ENCODE results near the gene KRT74.
"Not testable (repeated sequence)": the region's sequence is repeated elsewhere in the genome, so short reads cannot be mapped to it uniquely, and the experiment has no call there.

Gene KRT74

DNA sequence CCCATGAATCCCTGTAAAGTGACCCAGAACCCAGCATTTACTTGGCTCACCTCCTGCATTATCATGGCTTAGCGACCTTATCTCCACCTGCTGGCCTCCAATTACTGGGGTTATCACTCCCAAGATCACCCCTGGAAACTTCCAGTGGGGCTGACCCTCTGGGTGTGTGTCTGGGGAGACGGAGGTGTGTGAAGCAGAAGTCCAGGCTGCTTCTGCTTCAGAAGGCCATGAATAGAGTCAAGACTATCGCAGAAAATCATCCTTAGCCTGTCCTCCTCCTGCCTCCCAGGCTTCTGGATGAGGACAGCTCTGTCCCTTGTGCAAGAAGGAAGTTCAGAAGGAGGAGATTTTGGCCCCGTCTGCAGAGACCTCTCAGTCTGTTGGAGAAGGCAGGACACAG, 28.0 kb upstream of the KRT74 start:
- no peak for DNase-seq

DNA sequence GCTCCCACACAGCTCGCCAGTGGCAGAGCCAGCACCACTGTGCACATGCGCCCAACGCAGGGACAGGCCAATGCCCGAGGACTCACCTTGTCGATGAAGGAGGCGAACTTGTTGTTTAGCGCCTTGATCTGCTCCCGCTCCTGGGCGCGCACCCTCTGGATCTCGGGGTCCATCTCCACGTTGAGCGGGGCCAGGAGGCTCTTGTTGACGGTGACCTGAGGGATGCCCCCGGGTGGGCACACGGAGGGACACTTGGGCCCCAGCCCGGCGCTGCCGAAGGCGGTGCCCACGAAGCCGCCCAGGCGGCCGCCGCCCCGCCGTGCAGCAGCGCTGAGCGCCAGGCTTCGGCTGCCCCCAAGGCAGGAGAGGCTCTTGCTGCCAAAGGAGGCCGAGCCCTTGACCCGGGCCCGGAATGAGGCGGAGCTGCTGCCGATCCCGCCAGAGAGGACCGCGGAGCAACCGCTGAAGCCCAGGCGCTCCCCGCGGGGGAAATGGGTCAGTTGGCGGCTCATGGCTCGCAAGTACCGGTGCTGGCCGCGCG, 27.4 kb upstream of the KRT74 start, which contains the start of gene KRT72:
TSS of gene KRT72 (minus strand) at position 523 of the 541 bp plus-strand sequence. CDS start at position 512, 11 bp downstream.
- no peak for DNase-seq

GRCh38 chr12:52600475-52600874, 26.8 kb upstream of the KRT74 start:
- DNase-seq, result no peak

DNA sequence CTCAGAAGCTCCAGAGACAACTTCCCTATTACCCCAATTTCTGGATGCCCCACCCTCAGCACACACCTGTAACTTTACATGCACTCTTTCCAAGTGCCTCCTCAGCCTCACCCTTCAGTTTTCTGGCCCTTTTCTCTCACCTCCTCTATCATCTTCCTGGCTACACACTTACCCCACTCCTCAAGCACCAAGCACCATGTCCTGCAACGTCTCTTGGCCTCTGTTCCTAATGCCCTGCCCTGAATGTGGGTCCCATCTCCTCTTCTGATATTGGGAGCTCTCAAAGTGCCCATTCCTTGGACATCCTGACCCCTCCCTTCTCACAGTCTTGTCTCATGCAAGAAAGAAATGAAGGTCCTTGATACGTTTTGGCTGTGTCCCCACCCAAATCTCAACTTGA, 26.4 kb upstream of the KRT74 start:
- DNase-seq, result no peak

GRCh38 chr12:52598966-52599365, 25.3 kb upstream of the KRT74 start:
- DNase-seq, result no peak

GRCh38 chr12:52594237-52594636, 20.6 kb upstream of the KRT74 start:
- DNase-seq, result not testable (repeated sequence)

DNA sequence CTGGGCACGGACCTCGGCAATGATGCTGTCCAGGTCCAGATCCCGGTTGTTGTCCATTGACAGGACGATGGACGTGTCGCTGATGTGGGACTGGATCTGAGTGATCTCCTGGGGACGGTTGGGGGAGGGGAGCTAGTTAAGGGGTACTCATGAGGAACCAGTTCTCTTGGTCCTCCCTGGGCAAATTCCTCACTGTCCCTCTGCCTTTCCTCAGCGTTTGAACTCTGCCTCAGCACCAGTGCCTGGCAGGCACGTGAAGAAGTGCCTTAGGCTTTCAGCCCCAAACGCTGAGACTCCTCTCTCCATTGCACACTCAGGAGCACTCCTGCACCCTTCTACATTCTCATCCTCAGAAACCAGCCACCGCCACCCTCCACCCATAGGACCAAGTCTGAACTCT, 17.9 kb upstream of the KRT74 start:
- no peak for DNase-seq

GRCh38 chr12:52590021-52590420, 16.4 kb upstream of the KRT74 start:
- DNase-seq, result no peak

DNA sequence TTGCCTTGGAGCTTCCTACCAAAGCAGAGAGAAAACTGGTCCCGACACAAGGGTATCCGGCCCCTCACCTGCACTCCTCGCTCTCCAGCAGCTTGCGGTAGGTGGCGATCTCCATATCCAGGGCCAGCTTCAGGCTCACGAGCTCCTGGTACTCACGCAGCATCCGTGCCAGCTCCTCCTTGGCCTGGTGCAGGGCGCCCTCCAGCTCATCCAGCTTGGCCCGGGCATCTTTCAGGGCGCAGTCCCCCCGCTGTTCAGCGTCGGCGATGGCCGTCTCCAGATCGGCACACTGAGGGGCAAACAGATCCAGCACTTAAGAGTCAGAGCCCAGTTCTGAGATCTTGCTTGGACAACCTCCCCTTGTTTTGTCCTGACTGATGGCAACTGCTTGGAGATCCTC, 13.9 kb upstream of the KRT74 start:
- no peak for DNase-seq

- peak; percentile 25 for DNase-seq
These were observed 12.3 kb upstream of the KRT74 start for GRCh38 chr12:52585946-52586345.

GRCh38 chr12:52585066-52585465, 11.4 kb upstream of the KRT74 start:
- no peak for DNase-seq

- no peak for DNase-seq
These were observed 10.6 kb upstream of the KRT74 start for GRCh38 chr12:52584156-52584682.

DNA sequence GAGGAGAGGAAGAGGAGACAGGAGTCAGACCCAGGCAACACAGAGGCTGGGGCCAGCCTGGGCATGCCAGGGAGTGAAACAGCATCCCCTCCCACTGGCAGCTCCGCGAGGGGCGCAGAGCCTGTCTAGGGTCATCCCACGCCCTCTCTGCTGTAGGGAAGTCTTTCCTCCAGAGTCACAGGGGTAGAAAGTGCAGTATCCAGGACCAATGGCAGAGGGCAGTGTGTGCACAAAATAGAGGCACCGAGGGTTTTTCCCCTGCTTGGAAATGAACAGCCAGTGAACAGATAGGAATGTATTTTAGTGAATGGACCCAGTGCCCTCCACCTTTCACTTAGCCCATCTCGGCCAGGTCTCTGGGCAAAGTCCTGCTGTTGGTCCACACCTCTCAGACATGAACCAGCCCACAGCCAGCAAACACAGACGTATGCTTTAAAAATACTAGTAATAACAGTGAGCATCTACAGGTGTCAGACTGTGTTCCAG, 9.4 kb upstream of the KRT74 start:
- DNase-seq, result peak; percentile 75

DNA sequence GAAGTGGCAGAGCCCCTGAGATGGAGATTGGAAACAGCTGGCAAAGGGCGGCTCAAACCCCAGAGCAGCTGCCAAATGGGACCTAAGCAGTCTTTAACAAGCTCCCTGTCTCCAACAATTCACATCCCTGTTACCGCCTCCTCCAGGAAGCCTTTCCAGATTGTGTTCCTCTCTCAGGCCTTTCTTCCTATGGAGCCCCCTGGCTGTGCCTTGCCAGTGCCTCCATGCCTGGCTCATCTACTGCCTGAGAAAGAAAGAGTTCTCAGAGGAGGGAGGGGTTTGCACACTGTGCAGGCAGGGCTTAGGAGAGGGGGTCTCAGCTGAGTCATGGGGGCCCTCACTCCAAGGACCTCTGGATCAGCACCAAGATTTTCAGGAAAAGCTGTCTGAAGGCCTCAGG, 8.8 kb upstream of the KRT74 start:
- DNase-seq, result peak; percentile 20

DNA sequence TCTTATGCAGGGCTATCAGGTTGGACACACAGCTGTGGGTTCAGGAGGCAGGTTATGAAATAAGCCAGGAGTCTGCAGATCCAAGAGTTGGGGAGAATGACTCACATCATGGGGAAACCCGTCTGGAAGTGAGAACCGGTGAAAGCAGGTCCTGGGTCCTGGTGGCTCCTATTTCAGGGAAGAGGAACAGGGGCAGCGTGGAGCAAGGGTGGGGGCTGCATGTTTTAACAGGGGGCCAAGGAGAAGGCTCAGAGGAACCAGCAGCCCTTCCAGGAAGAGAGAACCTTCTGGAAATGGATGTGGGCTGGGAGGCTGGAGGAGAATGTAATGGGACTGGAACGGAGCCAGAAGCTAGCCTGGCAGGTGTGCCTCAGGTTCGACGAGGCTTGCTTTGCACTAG, 7.8 kb upstream of the KRT74 start:
- DNase-seq, result no peak

DNA sequence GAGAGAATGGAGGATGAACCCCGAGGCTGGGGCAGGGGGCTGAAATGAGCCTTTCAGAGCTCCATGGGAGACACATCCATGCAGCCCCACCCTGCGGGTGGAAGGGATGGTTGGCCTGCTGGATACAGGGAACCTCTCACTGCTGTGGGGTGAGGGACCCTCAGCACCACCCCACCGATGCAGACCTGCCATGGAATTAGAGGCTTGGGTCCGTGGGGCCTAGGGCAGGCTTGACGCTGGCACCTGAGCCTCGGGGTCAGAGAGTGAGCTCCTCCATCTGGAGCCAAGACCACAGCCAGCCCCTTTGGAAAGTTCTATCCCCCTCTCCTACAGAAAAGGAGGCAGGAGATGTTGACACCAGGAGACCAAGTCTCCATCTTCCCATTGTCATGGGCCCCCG, 7.4 kb upstream of the KRT74 start:
- no peak for DNase-seq

DNA sequence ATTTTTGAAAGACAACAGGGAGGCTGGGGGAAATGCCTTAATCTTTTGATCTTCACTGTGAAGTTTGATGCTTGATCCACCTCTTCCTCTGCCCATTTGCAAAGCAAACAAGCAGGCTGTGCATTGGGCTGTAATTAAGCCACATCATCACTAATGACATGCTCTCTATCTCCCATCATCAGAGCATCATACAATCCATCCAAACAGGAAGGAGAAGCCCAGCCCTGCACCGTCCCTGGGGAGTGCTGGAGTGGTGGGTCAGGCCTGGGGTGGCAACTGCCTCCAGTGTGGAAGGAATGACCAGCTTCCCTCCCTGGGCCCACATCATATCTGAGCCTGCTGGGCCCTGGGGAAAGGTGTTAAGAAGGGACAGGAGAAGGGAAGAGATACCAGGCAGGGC, 6.9 kb upstream of the KRT74 start:
- DNase-seq, result no peak

DNA sequence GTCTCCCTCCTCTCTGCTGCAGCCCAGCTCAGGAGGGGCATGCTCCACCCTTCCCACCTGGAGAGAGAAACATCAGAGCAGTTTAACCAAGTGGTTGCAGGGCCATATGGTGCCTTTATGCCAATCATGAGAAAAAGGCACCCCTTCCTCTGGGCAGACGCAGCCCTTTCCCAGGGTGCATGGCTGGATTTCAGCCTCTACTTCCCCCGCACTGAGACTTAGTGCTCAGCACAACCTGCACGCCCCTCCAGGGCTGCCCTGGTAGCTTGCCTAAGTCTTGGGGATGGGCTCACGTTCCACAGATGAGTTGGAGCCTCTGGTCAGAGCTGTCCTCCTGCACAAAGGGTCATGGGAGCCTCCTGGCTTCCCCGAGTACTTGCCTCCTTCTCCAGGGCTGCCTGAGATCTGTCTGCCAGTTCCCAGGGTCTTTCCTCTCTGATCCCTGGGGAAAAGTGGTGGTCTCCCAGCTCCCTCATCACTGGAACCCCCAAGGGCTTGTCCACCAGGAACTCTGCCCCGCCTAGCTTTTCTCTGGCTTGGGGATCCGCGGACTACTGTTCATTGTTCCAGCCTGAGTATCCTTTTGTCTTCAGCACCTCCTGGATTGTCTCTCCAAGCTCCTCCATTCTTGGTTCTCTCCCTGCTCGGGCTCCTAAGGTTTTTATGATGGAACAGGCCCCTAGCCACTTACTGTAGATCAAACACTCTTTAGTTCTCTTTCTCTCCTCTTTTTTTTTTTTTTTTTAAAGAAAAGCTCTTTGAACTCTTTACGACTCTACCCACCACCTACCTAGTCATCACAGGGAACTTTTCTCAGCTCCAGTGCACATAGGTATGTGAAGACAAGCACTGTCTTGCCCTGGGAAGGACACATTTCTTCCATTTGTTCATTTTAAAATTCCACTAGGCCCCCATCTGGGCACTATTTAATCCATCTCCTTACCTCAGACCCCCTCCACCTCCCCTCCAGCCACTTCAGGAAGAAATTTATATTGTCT, 6.1 kb upstream of the KRT74 start:
- DNase-seq, result no peak

DNA sequence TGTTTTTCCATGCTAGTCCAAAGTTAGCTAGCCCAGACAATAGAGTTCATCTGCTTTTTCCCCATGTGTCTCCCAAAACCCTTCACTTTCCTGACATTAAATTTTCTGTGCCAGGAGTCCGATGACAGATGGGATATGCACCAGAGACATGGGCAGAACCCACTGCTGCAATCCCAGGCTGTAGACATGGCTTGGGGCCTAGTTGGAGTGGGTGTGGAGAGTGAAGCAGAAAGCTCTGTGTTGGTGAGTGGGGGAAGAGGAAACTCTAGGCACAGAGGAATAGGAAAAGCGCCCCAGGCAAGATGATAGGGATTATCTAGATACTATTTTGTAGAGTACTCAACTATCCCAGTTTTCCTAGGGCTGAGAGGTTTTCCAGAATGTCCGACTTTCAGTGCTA, 4.8 kb upstream of the KRT74 start:
- peak; percentile 36 for DNase-seq

DNA sequence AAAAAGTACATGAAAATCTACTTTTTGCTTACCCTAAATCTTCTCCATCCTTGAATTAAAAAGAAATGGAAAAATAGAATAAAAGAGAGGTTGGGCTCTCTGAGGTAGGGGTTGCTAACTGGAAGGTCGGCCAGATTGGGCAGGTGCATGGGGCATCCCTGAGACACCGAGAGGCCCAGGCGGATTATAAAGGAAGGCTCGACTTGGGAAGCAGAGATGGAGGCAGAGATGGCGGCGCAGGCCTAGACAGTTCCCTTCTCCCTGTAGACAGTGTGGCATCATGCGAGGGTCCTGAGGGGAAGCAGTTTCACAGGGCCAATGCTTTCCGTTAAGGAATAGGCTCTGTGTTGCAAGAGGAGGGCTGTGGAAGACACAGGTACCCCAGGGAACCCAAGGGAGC, 3.7 kb upstream of the KRT74 start:
- no peak for DNase-seq

DNA sequence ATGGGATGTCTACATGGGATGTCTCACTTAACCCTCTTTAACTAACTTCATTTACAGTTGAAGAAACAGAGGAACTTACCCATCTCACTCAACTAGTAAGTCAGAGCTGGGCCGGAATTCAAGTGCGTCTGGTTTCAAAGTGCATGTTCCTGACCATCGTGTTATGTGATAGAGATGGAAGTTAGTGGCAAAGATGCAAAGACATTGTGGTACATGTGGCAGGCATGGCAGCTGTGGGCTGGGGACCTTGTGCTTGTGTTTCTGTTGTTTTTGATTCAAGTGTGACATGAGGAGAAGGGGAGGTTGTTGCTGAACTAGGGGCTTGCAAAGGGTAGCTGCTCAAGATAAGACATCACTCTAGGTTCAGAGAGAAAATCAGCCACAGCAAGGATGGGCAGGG, 2.3 kb upstream of the KRT74 start:
- DNase-seq, result no peak

GRCh38 chr12:52575256-52575655, 1.6 kb upstream of the KRT74 start:
- no peak for DNase-seq

DNA sequence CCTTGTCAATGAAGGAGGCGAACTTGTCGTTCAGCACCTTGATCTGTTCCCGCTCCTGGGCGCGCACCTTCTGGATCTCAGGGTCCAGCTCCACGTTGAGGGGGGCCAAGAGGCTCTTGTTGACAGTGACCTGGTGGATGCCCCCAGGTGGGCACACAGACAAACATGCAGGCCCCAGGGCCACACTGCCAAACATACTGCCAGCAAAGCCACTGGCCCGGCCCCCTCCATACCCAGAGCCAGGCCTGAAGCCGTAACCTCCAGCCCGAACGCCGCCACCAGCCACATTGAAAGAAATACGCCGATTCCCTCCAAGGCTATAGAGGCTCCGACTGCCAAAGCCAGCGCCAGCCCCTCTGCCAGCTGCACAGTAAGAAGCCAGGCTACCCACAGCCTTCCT, 337 bp downstream of the KRT74 start:
- DNase-seq, result no peak

DNA sequence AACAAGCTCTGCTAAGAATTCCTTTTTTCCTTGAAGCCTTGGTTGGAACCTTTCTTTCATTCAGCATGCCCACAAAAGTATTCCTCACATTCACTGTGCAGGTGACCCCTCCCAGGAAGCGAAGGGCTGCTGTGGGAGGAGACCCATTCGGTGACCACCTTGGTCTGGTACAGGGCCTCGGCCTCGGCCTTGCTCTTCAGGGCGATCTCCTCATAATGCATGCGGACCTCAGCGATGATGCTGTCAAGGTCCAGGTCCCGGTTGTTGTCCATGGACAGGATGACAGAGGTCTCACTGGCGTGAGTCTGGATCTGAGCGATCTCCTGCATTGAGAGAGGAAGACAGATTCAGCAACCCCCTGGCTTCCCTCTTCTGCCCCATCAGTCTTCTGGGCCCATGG, 3.1 kb downstream of the KRT74 start:
- no peak for DNase-seq

Measured in NCI-H1694 (cell line).